ENCODE data around the gene LCK. TPM values are rescaled to one million over a fixed set of nuclear protein-coding genes. Genes with fewer than 3 reads are reported as not detected.

The LCK gene
- total RNA-seq, 1 experiment from 2014 or later = 37.6 TPM

- H3K79me1 ChIP-seq (ENCODE audit: insufficient read depth, low read depth, low read length, poor library complexity, severe bottlenecking) = no peaks in the 10 kb centered on the region
- H2BK12ac ChIP-seq (ENCODE audit: insufficient read length, low read depth, low read length) = no peak overlapping the region
- no peak overlapping the region for H2AFZ ChIP-seq (ENCODE audit: low read length)
- H3K4ac ChIP-seq (ENCODE audit: low read depth, low read length) = no peak overlapping the region
- no peak overlapping the region for H3K23ac ChIP-seq (ENCODE audit: insufficient read length, low read depth, low read length)
- peak overlapping the region; percentile 53 for H2BK120ac ChIP-seq (ENCODE audit: low read depth, low read length, poor library complexity, severe bottlenecking)
- Mint-ChIP-seq H3K27ac (peak overlapping the region; percentile 9 to 95 (median 92)), H3K9me3 (no peaks in the 10 kb centered on the region), H3K4me1 (peaks cover 31 to 42% of the 10 kb centered on the region in 2 experiments), H3K36me3 (ENCODE audit: insufficient read depth in 1 of 3, low read depth in 3 of 3) (peaks cover 12 to 21% (median 13%) of the 10 kb centered on the region in 3 experiments; a peak in 6 of 7 replicates), H3K27me3 (ENCODE audit: low read depth) (no peaks in the 10 kb centered on the region; the same call in 1 of the 2 replicates), H3K4me3 (peak overlapping the region; percentile 61 to 81)
- H2AK5ac ChIP-seq (ENCODE audit: insufficient read length, low read length) = no peak overlapping the region
- no peaks in the 10 kb centered on the region for H3K79me2 ChIP-seq (ENCODE audit: insufficient read depth, low read length)
- H4K20me1 ChIP-seq (ENCODE audit: control insufficient read depth, insufficient read depth, insufficient read length) = no peaks in the 10 kb centered on the region
- WGBS (ENCODE audit: extremely low coverage, insufficient read length, low lambda C conversion rate) = no CpG with 5 or more reads among the region's 31 CpGs
- H3K9me3 ChIP-seq (ENCODE audit: control insufficient read depth, low read depth, low read length) = no peaks in the 10 kb centered on the region
- H2BK5ac ChIP-seq (ENCODE audit: insufficient read length, low read length) = no peak overlapping the region
- no peaks in the 10 kb centered on the region for H3K27me3 ChIP-seq (ENCODE audit: insufficient read depth, low read length)
- no peak overlapping the region for H4K91ac ChIP-seq (ENCODE audit: insufficient read length, low read depth, low read length)
- peak overlapping the region; percentile 74 for H3K14ac ChIP-seq (ENCODE audit: insufficient read depth, low read length)
- no peak overlapping the region for H2BK20ac ChIP-seq (ENCODE audit: low read depth, low read length, poor library complexity, severe bottlenecking)
- H3K27ac ChIP-seq (ENCODE audit: insufficient read length, low read depth, low read length) = no peak overlapping the region
- H4K5ac ChIP-seq (ENCODE audit: insufficient read length, low read depth, low read length) = no peak overlapping the region
- peaks cover 6% of the 10 kb centered on the region; the same call in 1 of the 2 replicates for H3K4me1 ChIP-seq (ENCODE audit: insufficient read depth, low read length)
- DNase-seq = peak; percentile 55
- no peak for TF ChIP-seq CTCF (conservative IDR thresholded peaks at IDR 0.05)
- H3K56ac ChIP-seq (ENCODE audit: insufficient read length, low read depth, low read length) = no peak overlapping the region
- H3T11ph ChIP-seq (ENCODE audit: low read length) = no peak overlapping the region
- peaks cover 12% of the 10 kb centered on the region for H3K23me2 ChIP-seq (ENCODE audit: insufficient read length, low read depth, low read length, poor library complexity, severe bottlenecking)
- H4K8ac ChIP-seq (replicated peaks; ENCODE audit: insufficient read length, low read depth, low read length) = no peak overlapping the region
- no peak overlapping the region for H2BK15ac ChIP-seq (ENCODE audit: low read depth, low read length)
- H3K9ac ChIP-seq (ENCODE audit: extremely low read depth, insufficient read length, low read length) = peak overlapping the region; percentile 50
- H3K4me2 ChIP-seq (ENCODE audit: insufficient read depth, insufficient read length, low read length) = peak overlapping the region; percentile 71
- H3K18ac ChIP-seq (ENCODE audit: insufficient read length, low read depth, low read length) = peak overlapping the region; percentile 68
These were observed 23.7 kb downstream of the LCK start for GRCh38 chr1:32274646-32275340.

Data from H9 (cell line).